B cell (primary cell): ENCODE results near the gene CCL20. TPM values are rescaled to one million over a fixed set of nuclear protein-coding genes. Genes with fewer than 3 reads are reported as not detected.

Experiments
- ATAC-seq: fragments of 200-7000 bp; cut with Tn5 transposase; one replicate; pipeline ENCODE4 v1.10.0; 2021; ENCODE audit warnings: low read depth, mild to moderate bottlenecking, moderate number of reproducible peaks, moderate library complexity
- CTCF ChIA-PET: fragments of 350-600 bp; sonication (Branson Sonifier 250); formaldehyde crosslinking; loops from one replicate; lab custom pipeline; 2021; ENCODE audit warnings: antibody characterized with exemption, inconsistent platforms; lab: Charles Lee
- POLR2A ChIA-PET: fragments of 350-600 bp; sonication (Branson Sonifier 250); formaldehyde crosslinking; loops from one replicate; lab custom pipeline; 2021; ENCODE audit warnings: antibody characterized with exemption; lab: Charles Lee
- DNase-seq: peaks from one replicate; pipeline ENCODE4 v3.0.0; 2013
- H2AFZ ChIP-seq: 2 replicates; pipeline ENCODE4 v1.6.1; 2012; ENCODE audit warnings: mild to moderate bottlenecking, low read depth, low read length; ENCODE audit not compliant: insufficient read depth, poor library complexity, severe bottlenecking
- H3K27ac ChIP-seq, 2 donors: 1 replicate in 1 of 2; 2 replicates in 1 of 2; pipeline ENCODE4 v1.5.1; 2012 to 2013; ENCODE audit warnings: low read length in 2 of 2, mild to moderate bottlenecking in 2 of 2, moderate library complexity in 1 of 2
- H3K27me3 ChIP-seq, 4 experiments: fragments of 200-600 bp in 1 of 4; sonication (generic) in 1 of 4; replicated peaks in 1 of 4; 1 replicate in 2 of 4; 2 replicates in 2 of 4; pipeline versions ENCODE4 v1.6.1 to v1.7.0; 2013 to 2016; ENCODE audit warnings: low read length in 3 of 4, mild to moderate bottlenecking in 2 of 4, mixed read lengths in 1 of 4, moderate library complexity in 1 of 4; ENCODE audit not compliant: insufficient read depth in 4 of 4, control insufficient read depth in 3 of 4; ENCODE audit errors: control extremely low read depth in 1 of 4
- H3K36me3 ChIP-seq, 2 experiments: replicated peaks in 1 of 2; 1 replicate in 1 of 2; 2 replicates in 1 of 2; pipeline versions ENCODE4 v1.6.1 to v1.7.1; 2013; ENCODE audit warnings: low read length in 1 of 2; ENCODE audit not compliant: insufficient read depth in 2 of 2, control insufficient read depth in 1 of 2; ENCODE audit errors: control extremely low read depth in 1 of 2, extremely low read depth in 1 of 2
- H3K4me1 ChIP-seq, 2 donors: fragments of 200-600 bp in 1 of 2; sonication (generic) in 1 of 2; 1 replicate in 1 of 2; 2 replicates in 1 of 2; pipeline versions ENCODE4 v1.5.1 to v1.6.1; 2013 to 2017; ENCODE audit warnings: low read length in 2 of 2; ENCODE audit not compliant: control insufficient read depth in 2 of 2, insufficient read depth in 2 of 2
- H3K4me2 ChIP-seq: replicated peaks from 2 replicates; pipeline ENCODE3; 2012; ENCODE audit warnings: mild to moderate bottlenecking, low read depth, low read length; ENCODE audit not compliant: poor library complexity, severe bottlenecking
- H3K4me3 ChIP-seq, 5 experiments: fragments of 200-600 bp in 1 of 5; sonication (generic) in 1 of 5; 1 replicate in 3 of 5; 2 replicates in 2 of 5; pipeline versions ENCODE4 v1.5.1 to v1.7.0; 2011 to 2016; ENCODE audit warnings: low read length in 4 of 5, mild to moderate bottlenecking in 4 of 5, low read depth in 2 of 5, control low read depth in 1 of 5, moderate library complexity in 1 of 5; ENCODE audit not compliant: insufficient read depth in 1 of 5; ENCODE audit errors: control extremely low read depth in 1 of 5, extremely low read depth in 1 of 5
- H3K79me2 ChIP-seq: fragments of 200-600 bp; sonication (generic); one replicate; pipeline ENCODE4 v1.6.0; 2016; ENCODE audit warnings: low read length; ENCODE audit not compliant: control insufficient read depth, insufficient read depth
- H3K9ac ChIP-seq: fragments of 200-600 bp; sonication (generic); 2 replicates; pipeline ENCODE4 v1.6.1; 2017; ENCODE audit warnings: mild to moderate bottlenecking, low read length, moderate library complexity
- H3K9me3 ChIP-seq, 3 donors: one replicate each; pipeline versions ENCODE4 v1.6.1 to v1.7.1; 2013; ENCODE audit warnings: low read length in 2 of 3; ENCODE audit not compliant: control insufficient read depth in 2 of 3, insufficient read depth in 1 of 3; ENCODE audit errors: control extremely low read depth in 1 of 3
- H4K20me1 ChIP-seq: 2 replicates; pipeline ENCODE4 v1.6.0; 2012; ENCODE audit warnings: mild to moderate bottlenecking, low read length; ENCODE audit not compliant: insufficient read depth, control insufficient read depth, poor library complexity, severe bottlenecking
- H3K27ac Mint-ChIP-seq: one replicate; pipeline ENCODE4 v1.8.0; 2021; ENCODE audit warnings: mixed read lengths
- H3K27me3 Mint-ChIP-seq: one replicate; pipeline ENCODE4 v1.8.0; 2021; ENCODE audit warnings: mixed read lengths
- H3K4me1 Mint-ChIP-seq: one replicate; pipeline ENCODE4 v1.8.0; 2021; ENCODE audit warnings: mixed read lengths
- H3K4me3 Mint-ChIP-seq: one replicate; pipeline ENCODE4 v1.8.0; 2021; ENCODE audit warnings: mixed read lengths
- H3K9me3 Mint-ChIP-seq: one replicate; pipeline ENCODE4 v1.8.0; 2022; ENCODE audit warnings: mixed read lengths; ENCODE audit not compliant: insufficient read depth
- EZH2 ChIP-seq: IDR thresholded peaks from 2 replicates; pipeline ENCODE4 v1.6.1; 2012; ENCODE audit warnings: borderline replicate concordance, low read depth, mild to moderate bottlenecking, moderate library complexity, low read length; ENCODE audit not compliant: insufficient read depth, poor library complexity, severe bottlenecking
- WGBS: methylation state at CpG from one replicate; pipeline ENCODE4 v1.1.5; 2013; ENCODE audit warnings: missing lambda C conversion rate; ENCODE audit not compliant: insufficient coverage; 5-methylcytosine and 5-hydroxymethylcytosine counted together
- intact Hi-C: fragments of 100-400 bp; cut with micrococcal nuclease; formaldehyde crosslinking; loops from one replicate; pipeline ENCODE4 v1.10.0; 2022
- polyA plus RNA-seq: library from polyadenylated mRNA; depleted of rRNA; stranded (reverse); fragments of >200 nt; gene quantifications from 2 replicates; pipeline ENCODE4 v1.2.3, GENCODE V29; 2012
- total RNA-seq, 2 donors: library from RNA; stranded (reverse); fragments of 120-200 nt in 1 of 2; gene quantifications; 1 replicate in 1 of 2; 2 replicates in 1 of 2; pipeline versions ENCODE4 v1.2.3 to v1.2.4, GENCODE V29; 2013 to 2022
- TF ChIP-seq, protein P1 (sequence below): fragments of 200-600 bp; IDR thresholded peaks from one replicate; pipeline ENCODE4 v1.8.0; 2022; ENCODE audit warnings: antibody characterized with exemption, mild to moderate bottlenecking

CCL20 gene
- total and polyA plus RNA-seq, 2 donors (not counting 1 experiment from before 2014, with no cell fraction given): 0.31 TPM; not detected in 1

DNA sequence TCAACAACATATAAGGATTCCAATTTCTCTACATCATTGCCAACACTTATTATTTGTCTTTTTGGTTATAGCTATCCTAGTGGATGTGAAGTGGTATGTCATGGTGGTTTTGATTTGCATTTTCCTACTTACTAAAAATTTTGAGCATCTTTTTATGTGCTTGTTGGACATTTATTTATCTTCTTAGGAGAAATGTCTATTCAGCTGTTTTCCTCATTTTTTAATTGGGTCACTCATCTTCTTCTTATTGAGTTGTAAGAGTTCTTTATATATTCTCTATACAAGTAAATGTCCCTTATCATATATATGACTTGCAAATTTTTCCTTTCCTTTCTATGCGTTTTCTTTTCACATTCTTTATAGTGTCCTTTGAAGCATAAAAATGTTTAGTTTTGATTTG is 4.7 kb upstream of the CCL20 start:
- Histone ChIP-seq H2AFZ (no peak overlapping the region), H3K27me3 (peaks cover 0 to 4% (median under 1%) of the 10 kb centered on the region in 4 experiments), H3K4me3 (no peak overlapping the region), H3K4me2 (no peak overlapping the region), H3K9me3 (no peaks in the 10 kb centered on the region), H3K79me2 (no peaks in the 10 kb centered on the region), H3K9ac (no peak overlapping the region), H3K27ac (no peak overlapping the region), H4K20me1 (no peaks in the 10 kb centered on the region), H3K4me1 (peaks cover 6 to 12% of the 10 kb centered on the region in 2 donors), H3K36me3 (no peaks in the 10 kb centered on the region)
- Mint-ChIP-seq H3K27ac (no peak overlapping the region), H3K4me1 (no peaks in the 10 kb centered on the region), H3K4me3 (no peak overlapping the region), H3K9me3 (no peaks in the 10 kb centered on the region), H3K27me3 (peaks cover 14% of the 10 kb centered on the region)
- ChIA-PET POLR2A (no interaction called here), CTCF (no interaction called here)
- ATAC-seq (no peak), DNase-seq (no peak)
- WGBS: no CpG with 5 or more reads among the region's 1 CpG
- intact Hi-C loops: no loop called here
- no peak for TF ChIP-seq EZH2
- TF ChIP-seq, protein P1, sequence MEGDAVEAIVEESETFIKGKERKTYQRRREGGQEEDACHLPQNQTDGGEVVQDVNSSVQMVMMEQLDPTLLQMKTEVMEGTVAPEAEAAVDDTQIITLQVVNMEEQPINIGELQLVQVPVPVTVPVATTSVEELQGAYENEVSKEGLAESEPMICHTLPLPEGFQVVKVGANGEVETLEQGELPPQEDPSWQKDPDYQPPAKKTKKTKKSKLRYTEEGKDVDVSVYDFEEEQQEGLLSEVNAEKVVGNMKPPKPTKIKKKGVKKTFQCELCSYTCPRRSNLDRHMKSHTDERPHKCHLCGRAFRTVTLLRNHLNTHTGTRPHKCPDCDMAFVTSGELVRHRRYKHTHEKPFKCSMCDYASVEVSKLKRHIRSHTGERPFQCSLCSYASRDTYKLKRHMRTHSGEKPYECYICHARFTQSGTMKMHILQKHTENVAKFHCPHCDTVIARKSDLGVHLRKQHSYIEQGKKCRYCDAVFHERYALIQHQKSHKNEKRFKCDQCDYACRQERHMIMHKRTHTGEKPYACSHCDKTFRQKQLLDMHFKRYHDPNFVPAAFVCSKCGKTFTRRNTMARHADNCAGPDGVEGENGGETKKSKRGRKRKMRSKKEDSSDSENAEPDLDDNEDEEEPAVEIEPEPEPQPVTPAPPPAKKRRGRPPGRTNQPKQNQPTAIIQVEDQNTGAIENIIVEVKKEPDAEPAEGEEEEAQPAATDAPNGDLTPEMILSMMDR: no peak

- Histone ChIP-seq H2AFZ (no peak overlapping the region), H3K9me3 (no peaks in the 10 kb centered on the region), H3K36me3 (no peaks in the 10 kb centered on the region), H3K9ac (no peak overlapping the region), H3K4me1 (no peaks in the 10 kb centered on the region), H4K20me1 (no peaks in the 10 kb centered on the region), H3K27me3 (peaks cover 0 to 4% (median 2%) of the 10 kb centered on the region in 4 experiments), H3K4me2 (no peak overlapping the region), H3K4me3 (no peak overlapping the region), H3K27ac (no peak overlapping the region), H3K79me2 (no peaks in the 10 kb centered on the region)
- ChIA-PET CTCF (no interaction called here), POLR2A (no interaction called here)
- no peak for ATAC-seq
- intact Hi-C loops: no loop called here
- no CpG with 5 or more reads among the region's 4 CpGs for WGBS
- no peak overlapping the region for H3K4me3 Mint-ChIP-seq
- H3K9me3 Mint-ChIP-seq: no peaks in the 10 kb centered on the region
- TF ChIP-seq, protein P1: no peak
- TF ChIP-seq EZH2: no peak
- no peak overlapping the region for H3K27ac Mint-ChIP-seq
- H3K27me3 Mint-ChIP-seq: peaks cover 8% of the 10 kb centered on the region
- no peak for DNase-seq
- no peaks in the 10 kb centered on the region for H3K4me1 Mint-ChIP-seq
These were observed 1.6 kb upstream of the CCL20 start for GRCh38 chr2:227812001-227812400.
